H1 (cell line): ENCODE measurements around the gene BCKDHB. TPM values are rescaled to one million over a fixed set of nuclear protein-coding genes. Genes with fewer than 3 reads are reported as not detected.

Experiments used
- ASH2L ChIP-seq: fragments of 200-600, 300-600 bp; sonication (generic); IDR thresholded peaks from one replicate; pipeline ENCODE4 v1.7.1; 2017; ENCODE audit warnings: low read length
- CHD7 ChIP-seq: fragments of 300-600 bp; sonication (generic); IDR thresholded peaks from 2 replicates; pipeline ENCODE4 v1.7.1; 2012; ENCODE audit warnings: low read length, moderate library complexity, mild to moderate bottlenecking, inconsistent platforms; ENCODE audit not compliant: insufficient replicate concordance
- HDAC2 ChIP-seq, 2 experiments: fragments of 300-600 bp in 1 of 2; sonication (generic) in 1 of 2; IDR thresholded peaks; 2 replicates each; pipeline ENCODE4 v1.6.1; 2011 to 2012; ENCODE audit warnings: low read depth in 2 of 2, low read length in 2 of 2, mild to moderate bottlenecking in 2 of 2, moderate library complexity in 2 of 2, borderline replicate concordance in 1 of 2, inconsistent platforms in 1 of 2
- MAX ChIP-seq: IDR thresholded peaks from 2 replicates; pipeline ENCODE4 v1.6.1; 2012; ENCODE audit warnings: inconsistent platforms
- RFX5 ChIP-seq: IDR thresholded peaks from 2 replicates; pipeline ENCODE4 v1.6.1; 2011; ENCODE audit warnings: low read depth, low read length, improper control_type of control experiment, borderline replicate concordance
- ZNF274 ChIP-seq: IDR thresholded peaks from 2 replicates; pipeline ENCODE4 v1.7.0; 2012; ENCODE audit warnings: low read length, borderline replicate concordance; ENCODE audit errors: extremely low read depth
- polyA plus RNA-seq, 7 experiments: library from polyadenylated mRNA; depleted of rRNA in 3 of 7; stranded (reverse) in 5 of 7; unstranded in 2 of 7; fragments of >200 nt in 5 of 7; fragments of 200-250 nt in 2 of 7; gene quantifications; 1 replicate in 5 of 7; 2 replicates in 1 of 7; 4 replicates in 1 of 7; pipeline versions ENCODE4 v1.2.1 to v1.2.3, GENCODE V29; 2011 to 2013; ENCODE audit warnings: missing spikeins in 2 of 7, mixed read lengths in 2 of 7
- total RNA-seq: library from RNA; stranded (reverse); fragmentation: NEBNext Ultra II Directional; extraction: Animal tissue kit (Norgen Biotek cat#: 25700); gene quantifications from 2 replicates; pipeline ENCODE4 v1.2.1, GENCODE V29; 2021

Gene BCKDHB
- total and polyA plus RNA-seq, 2 of the 8 experiments (the other 6 are each of a cell fraction or from before 2014, with no cell fraction given): 22.1 to 30.8 TPM

GRCh38 chr6:80249897-80250296, 143.4 kb downstream of the BCKDHB start (continued):
- TF ChIP-seq CHD7 (no peak), ASH2L (no peak), RFX5 (no peak), HDAC2 (IDR thresholded peaks at IDR 0.05; ENCODE audit: borderline replicate concordance in 1 of 2, low read depth in 2 of 2, low read length in 2 of 2) (no peak), ZNF274 (no peak), MAX (no peak)
